ENCODE data around the gene OTUD5.

OTUD5 gene

DNA sequence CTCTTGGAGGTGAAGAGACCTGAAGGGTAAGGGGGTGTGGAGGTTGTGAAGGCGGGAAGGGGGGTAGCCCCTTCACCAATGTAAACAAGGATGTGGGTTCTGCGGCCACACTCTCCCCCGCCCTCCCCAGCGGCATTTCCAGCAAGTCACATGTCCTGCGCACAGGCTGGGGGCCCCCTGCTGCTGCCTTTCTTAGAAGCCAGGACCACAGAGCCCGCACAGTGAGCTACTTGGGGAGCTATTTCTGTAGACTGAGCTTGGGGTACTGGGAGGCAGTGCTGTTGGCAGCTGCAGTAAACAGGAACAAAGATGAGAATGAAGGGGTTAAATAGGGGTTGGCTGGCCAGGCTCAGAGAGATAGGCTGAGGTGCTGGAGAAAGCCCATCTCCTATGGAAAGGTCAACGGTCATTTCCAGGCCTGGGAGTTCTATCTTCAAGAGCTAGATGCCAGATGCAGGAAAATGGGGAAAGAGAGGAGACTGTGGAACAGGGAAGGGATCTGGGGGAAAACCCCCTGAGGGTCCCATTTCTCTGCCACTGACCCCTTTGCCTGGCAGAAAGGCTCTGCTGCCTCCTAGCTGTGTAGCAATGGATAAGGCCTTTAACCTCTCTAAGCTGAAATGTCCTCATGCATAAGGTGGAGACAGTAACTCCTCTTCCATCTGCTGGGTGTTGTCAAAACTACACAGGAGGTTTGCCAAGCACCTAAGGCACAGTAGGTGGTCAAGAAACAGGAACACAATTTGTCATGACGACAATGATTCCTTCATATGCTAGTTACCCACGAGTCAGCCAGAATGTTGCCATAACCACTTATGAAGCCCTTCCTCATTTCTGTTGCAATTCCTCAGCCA, 20.1 kb downstream of the OTUD5 start:
- in situ Hi-C loops (cut with MboI; ENCODE audit: low sequenced_read_pairs) = no loop called here

DNA sequence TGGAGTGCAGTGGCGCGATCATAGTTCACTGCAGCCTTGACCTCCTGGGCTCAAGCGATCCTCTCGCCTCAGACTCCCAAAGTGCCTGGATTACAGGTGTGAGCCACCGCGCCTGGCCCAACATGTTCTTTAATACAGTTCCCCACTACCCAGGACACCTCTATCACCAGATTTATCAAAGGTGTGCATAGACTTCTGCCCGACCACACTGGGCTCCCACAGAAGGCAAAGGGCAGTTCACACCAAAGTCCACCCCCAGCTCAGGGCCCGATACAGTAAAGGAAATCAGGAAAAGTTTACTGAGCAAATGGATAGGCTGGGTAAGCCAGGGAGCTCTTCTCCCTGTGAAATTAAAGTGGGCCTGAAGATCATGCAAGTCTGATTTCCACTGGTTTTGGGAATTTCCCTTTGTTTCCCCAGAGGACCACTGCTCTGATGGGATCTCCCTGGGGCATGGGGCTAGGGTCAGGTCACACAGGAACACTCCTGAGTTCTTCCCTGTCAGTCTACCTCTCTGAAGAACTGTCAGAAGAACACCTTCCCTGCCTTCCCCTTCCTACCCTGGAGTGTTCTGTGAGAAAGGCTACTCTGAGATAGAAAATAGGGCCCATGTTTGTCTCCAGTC, 20.9 kb downstream of the OTUD5 start:
- in situ Hi-C loops (cut with MboI; ENCODE audit: low sequenced_read_pairs) = no loop called here

DNA sequence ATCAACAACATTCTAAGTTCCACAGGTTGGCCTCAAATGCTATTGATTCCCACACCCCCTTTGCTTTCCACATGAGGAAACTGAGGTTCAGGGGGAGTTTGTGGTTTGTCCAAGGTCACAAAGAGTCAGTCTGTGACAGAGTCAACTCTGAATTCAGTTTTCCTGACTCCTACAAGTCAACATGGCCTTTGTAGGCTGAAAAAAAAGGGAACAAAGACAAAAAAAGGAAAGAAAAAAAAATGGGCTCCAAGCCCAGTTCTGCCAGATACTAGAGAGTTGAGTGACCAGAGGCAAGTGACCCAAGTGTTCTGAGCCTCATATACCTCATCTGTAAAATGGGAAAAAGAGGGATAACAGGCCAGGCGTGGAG, 22.1 kb downstream of the OTUD5 start:
- in situ Hi-C loops (cut with MboI; ENCODE audit: low sequenced_read_pairs) = no loop called here

DNA sequence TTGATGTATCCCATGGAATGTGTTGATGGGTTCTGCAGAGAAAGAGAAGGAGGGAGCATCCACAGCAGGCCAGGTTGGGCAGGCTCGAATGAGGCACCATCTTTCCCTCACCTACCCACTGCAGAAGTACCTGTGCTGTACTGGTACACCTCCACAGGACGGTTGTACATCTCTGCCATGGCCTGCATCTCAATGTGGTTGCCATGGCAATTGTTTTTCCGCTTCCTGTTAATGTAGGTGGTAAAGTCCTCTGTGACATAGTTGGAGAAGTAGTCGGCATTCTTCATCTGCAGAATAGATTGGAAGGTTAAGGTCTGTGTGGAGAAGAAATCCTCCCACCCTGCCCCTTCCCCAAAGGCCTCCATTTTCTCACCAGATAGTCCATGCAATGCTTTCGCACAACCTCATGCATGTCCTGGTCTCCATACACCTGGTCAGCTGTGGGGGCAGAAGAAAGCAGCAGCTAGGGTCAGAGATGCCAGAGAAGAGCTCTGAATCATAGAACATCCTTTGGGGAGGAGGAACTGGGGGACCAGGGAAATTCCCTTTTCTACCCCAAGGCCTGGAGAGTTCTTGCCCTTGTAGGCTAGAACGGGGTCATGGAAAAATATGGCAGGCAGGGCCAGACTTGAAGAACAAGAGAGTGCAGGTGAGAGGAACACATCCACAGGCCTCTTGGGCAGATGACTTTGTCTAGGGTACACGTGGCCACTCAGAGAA, 22.7 kb downstream of the OTUD5 start:
- in situ Hi-C loops (cut with MboI; ENCODE audit: low sequenced_read_pairs) = no loop called here

DNA sequence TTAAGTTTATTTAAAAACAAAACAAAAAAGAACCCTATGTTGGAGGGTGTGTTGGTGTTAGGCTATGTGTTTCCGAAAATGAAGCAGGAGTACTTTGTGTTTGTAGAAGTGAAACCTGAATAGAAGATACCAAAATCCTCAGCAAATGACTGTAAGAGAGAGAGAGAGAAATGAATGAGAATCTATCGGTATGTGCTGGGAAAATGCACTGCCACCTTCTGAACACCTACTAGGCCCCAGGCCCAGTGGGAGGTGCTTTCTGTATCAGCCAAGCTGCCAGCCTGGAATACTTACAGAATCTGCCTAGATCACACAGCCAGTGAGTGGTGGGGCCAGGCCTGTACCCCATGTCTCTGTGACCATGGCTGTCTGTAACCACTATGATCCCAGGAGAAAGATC, 23.6 kb downstream of the OTUD5 start:
- in situ Hi-C loops (cut with MboI; ENCODE audit: low sequenced_read_pairs) = no loop called here

DNA sequence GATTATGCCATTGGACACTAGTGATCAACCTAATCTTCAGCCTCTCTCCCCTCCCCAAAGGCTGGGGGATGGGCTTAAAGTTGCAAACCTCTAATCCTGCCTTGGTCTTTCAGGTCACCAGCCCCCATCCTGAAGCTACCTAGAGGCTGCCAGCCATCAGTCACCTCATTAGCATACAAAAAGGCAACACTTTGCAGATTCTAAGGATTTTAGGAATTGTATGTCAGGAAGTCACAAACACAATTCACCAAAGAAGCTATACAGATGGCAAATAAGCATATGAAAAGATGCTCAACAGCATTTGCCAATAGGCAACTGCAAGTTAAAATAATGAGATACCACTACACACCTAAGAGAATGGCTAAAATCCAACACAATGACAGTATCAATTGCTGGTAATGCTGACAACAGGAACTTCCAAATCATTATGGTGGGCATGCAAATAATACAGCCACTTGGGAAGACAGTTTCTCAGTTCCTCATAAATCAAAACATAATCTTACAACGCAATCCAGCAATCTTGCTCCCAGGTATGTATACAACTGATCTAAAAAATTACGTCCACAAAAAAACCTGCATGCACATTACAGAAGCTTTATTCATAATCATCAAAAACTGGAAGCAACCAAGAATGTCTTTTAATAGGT, 29.5 kb downstream of the OTUD5 start:
- in situ Hi-C loops (cut with MboI; ENCODE audit: low sequenced_read_pairs) = no loop called here

DNA sequence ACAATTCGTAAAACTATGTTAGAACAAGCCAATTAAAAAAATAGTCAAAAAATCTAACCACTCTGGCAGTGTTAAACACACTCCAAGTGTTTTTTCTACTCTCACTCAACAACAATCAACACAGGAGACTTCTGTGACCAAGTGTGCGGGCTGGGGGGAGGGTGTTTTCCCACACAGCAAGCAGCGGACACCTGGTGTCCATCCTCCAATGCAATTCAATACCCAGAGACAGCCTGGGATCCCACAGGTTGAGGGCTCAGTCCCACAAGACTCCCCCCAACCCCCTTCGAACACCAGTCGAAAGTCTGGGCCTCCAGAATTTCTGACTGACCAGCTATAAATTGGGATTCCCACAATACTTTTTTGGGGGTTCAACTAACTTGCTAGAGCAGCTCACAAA, 30.3 kb downstream of the OTUD5 start:
- in situ Hi-C loops (cut with MboI; ENCODE audit: low sequenced_read_pairs) = no loop called here

DNA sequence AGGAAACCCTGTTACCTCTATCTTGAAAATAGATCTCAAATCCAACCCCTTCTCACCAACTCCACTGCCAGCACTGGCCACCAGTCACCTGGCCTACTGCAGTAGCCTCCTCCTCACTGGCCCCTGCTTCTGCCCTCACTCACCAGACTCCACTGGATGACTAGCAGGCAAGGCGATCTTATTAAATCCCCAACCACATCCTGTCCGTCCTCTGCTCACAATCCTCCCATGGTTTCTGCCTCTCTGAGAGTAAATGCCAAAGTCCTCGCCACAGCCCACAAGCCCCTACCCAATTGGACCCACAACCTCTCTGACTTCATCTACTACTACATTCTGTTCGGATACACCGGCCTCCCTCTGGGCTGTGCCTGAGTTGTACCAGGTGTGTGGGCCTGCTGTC, 33.1 kb downstream of the OTUD5 start:
- in situ Hi-C loops (cut with MboI; ENCODE audit: low sequenced_read_pairs) = no loop called here

DNA sequence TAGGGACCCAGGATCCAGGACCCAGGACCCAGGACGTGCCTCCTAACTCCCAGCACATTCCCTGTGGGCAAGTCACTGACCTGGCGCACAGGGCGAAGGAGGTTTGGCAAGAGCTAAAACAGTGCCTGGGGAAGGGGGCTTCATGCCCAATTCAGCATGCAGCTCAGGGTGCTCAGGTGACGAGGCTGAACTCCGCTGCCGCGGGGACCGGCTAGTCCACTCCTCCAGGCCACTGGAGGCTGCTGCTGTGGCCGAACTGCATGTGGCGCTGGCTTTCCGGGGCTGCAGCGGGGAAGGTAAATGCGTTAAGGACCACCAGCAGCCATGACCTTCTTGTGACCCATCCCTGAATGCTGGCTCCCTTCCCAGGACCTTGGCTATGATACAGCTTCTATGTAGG, 33.6 kb downstream of the OTUD5 start:
- in situ Hi-C loops (cut with MboI; ENCODE audit: low sequenced_read_pairs) = no loop called here

DNA sequence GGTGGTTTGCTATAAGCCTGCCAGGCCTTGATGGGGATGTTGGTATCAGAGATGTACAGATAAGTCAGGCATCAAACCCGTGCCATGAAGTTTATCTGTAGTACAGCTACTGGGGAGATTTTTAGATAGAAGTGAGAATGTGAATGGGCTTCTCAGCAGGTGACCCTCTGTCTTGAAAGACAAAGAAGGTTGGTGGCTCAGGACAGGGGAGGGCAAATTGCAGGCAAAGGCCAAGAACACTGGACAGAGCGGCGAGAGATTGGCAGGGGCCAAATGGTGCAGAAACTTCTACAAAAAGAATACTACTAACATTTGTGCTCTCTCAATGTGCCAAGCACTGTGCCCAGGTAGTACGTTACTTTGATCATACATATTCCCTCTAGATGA, 36.7 kb downstream of the OTUD5 start:
- in situ Hi-C loops (cut with MboI; ENCODE audit: low sequenced_read_pairs) = no loop called here

DNA sequence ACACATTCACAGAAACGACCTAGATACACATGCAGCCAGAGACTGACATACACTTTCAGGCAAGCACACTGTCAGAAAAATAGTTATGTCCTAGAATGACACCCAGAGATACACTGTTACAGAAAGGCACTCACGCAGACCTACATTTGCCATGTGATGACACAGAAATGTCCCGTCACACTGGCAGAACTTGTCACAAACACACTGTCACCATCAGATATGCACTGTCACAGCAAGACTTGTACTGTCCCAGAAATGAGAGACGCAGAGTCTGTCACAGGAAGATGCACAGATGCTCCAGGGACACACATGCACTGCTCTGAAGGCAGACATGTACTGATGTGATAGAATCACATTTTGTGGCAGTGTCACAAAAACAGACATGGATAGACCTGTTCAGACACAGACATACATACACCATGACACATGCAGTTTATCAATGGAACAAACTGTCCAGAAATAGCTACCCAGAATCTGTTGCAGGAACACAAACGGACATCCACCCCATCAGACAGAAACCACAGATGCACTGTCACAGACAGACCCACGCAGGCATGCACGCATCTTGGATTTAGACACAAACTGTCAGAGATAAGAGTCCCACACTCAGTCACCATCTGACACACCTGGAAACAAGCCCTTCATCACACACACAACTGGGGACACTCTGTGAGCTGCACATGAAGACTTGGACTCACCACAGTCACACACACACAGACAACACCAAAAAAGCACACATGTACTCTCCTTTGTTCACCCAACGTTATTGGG, 37.3 kb downstream of the OTUD5 start:
- in situ Hi-C loops (cut with MboI; ENCODE audit: low sequenced_read_pairs) = no loop called here

DNA sequence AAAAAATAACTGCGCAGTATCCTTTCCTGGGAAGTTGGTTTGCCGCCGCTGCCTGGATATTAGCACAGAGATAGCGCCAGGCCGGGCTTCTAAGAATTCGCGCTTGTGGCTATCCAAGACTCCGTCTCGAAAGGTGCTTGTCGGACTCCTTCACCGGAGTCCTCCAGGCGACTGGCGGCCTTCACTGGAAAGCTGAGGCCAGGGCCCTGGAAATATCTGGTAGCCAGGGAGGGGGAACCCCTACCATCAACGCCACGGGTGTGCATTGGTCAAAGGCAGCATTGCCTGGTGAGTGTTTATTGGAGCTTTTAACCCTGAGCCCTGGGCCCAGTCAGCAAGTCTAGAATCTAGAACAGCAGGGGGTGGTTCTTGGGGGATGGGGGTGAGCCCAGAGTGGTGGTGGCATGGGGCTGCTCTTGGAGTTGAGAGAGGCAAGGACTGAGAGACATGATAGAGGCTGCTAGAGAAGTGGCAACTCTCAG, 38.0 kb downstream of the OTUD5 start:
- in situ Hi-C loops (cut with MboI; ENCODE audit: low sequenced_read_pairs) = no loop called here

DNA sequence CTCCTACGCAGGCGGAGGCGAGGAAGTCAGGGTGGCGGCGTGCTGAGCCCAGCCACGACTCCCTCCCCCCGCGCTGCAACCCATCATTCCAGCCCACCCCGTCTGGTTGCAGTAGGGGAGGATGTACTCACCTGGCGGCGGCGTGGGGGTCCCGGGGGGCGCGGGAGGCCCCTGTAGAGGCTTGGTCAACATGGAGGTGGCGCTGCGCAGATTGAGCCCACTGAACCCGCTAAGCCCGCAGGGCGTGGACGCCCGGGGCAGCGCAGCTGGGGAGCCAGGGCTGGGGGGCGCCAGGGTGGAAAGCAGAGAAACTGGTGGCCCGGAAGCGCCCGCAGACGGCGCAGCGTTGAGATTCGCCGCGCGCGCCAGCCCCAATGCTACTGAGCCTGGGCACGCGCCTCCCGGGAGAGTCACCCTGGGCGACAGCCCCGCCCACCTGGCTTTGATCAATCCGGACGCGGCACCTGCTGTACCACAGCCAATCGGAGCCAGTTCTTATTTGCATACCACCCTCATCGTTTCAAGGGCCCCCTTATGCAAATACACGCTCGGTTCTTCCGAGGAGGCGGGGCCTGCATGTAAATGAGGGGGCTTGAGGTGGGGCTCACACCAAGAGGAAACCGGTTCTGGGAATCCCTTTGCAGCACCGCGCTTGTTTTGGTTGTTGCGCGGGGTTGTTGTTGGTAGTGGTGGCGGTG, 38.6 kb downstream of the OTUD5 start, which contains the start of gene PIM2:
Gene PIM2, minus strand, starts transcription at position 382 of the 698 bp plus-strand sequence. Its CDS starts 190 bp downstream, at position 192.
- in situ Hi-C loops (cut with MboI; ENCODE audit: low sequenced_read_pairs) = no loop called here

DNA sequence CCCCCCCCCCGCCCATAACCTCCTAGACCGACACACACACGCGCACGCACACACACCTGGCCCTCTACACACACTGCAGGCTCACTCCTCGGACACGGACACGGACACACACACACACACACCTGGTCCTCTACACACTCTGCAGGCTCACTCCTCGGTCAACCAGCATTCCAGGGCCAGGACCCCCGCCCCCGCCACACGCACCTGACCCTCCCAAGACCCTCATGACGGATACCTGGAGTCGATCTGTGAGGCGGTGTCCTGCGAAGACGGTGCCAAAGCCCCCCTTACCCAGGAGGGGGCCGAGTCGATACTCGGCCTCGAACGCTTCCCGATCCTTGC, 39.1 kb downstream of the OTUD5 start:
- in situ Hi-C loops (cut with MboI; ENCODE audit: low sequenced_read_pairs) = no loop called here

DNA sequence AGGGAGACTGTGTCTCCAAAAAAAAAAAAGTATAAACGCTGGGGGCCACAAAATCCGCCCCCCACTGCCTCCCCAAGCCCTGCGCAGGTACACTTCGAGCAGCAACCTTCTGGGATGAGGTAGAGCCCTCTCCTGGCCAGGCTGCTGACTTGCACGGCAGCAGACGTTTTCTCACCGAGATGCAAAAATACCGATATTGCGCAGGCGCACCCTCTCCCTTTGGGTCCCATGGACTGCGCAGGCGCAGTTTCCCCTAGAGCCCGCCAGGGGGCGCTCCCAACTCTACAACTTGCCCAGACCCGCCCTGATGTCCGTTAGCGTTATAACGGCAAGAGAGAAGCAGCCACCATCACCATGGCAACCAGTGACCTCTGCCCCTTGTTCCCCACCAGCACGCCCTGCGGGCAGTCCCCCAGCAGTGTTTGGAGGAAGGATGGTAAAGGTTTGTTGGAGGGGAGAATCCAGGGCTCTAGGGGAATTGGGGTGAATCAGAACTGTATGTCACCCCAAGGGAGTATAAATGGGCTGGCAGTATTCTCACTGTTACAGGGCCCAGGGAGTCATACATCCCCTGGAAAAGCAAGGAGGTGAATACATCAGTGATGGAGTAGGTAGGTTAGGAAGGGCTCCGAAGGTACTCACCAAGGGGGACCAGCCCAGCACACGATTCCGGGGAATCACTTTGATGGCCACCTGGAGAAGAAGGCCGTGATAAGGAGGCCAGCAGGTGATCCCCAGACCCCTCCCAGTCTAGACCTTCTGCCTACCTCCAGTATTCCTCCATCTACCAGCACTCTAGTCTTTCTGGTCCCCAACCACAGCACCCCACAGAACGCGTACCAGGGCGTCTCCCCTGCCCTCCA, 40.0 kb downstream of the OTUD5 start:
- in situ Hi-C loops (cut with MboI; ENCODE audit: low sequenced_read_pairs) = no loop called here

DNA sequence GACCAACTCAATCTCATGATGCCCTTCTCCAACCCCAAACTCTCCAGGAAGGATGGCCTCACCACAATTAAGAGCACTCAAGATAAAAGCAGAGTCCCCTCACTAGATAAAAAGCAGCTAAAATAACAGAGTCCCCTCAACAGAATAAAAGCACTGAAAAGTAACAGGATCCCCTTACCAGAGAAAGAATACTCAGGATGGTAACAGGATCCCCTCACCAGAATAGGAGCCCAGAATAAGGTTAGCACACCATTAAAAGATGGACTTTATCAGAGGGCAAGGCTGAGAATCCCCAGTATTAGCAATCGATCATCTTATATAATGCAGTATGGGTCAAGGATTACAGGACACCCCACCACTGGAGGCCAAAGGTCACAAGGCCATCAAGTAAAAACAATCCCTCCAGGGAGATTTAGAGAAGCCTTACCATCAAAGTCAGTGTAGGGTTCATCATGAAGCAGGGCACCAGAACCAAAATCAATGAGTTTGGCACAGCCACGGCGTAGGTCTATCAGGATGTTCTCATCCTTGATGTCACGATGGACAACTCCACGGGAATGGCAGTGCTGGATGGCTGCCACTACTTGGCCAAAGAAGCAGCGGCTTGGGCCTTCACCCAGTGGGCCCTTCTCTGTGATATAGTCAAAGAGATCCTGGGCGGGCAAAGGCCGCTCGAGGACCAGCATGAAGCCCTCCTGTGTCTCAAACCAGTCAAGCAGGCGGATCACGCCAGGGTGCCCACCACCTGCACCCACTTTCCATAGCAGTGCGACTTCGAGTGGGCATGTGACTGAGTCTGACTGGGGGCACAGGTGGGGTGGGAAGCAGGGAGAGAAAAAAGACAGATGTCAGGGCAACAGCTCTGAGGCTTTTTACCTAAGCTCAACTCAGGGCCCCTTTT, 42.6 kb downstream of the OTUD5 start:
- in situ Hi-C loops (cut with MboI; ENCODE audit: low sequenced_read_pairs) = no loop called here

DNA sequence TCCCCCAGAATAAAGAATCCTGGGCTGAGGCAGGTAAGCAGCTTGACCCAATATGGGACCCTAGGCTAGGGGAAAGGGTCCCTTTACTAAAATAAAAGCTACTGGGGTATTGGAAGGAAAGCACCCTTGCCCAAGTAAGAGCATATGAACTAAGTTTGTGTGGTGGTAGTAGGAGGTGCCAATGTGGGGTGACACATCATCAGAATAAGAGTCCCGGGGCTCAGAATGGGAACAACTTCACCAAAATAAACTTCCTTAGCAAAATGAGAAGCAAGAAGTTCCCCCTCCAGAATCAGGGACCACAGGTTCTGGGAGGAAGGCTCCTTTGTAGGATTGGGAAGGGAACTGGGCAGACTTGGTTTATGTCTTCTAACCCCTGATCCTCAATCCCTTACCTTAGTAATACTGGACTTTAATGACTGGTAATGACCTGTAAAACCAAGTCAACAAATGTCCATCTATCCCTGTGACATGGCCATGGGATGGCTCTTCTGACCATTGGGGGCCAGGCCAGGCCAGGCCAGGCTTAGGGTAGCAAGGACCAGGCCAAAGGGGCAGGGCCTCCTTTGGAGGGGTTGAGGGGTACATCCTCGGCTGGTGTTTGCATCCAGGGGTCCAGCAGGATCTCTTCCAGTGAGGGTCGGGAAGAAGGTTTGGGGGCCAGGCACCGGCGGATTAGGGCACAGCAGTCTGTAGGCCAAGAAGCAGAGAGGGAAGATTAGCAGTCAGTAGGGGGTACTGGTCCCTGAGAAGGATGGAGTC, 43.6 kb downstream of the OTUD5 start:
- in situ Hi-C loops (cut with MboI; ENCODE audit: low sequenced_read_pairs) = no loop called here

Data from HL-60/S4 treated with phorbol 12-myristate 13-acetate at 8.2 ng/mL for 4 days and 3 days (cell line).